Mucosa of descending colon (tissue), 3 donors: ENCODE results near the gene CCDC148. TPM values are rescaled to one million over a fixed set of nuclear protein-coding genes. Genes with fewer than 3 reads are reported as not detected.
"Not testable (repeated sequence)": the region's sequence is repeated elsewhere in the genome, so short reads cannot be mapped to it uniquely, and the experiment has no call there.

Source experiments
- ATAC-seq: fragments of 200-7000 bp; cut with Tn5 transposase; one replicate; pipeline ENCODE4 v1.9.1; 2020; ENCODE audit warnings: mild to moderate bottlenecking, moderate library complexity
- DNase-seq, 3 donors: peaks; one replicate each; pipeline ENCODE4 v3.0.0-alpha.2; 2020
- H3K36me3 ChIP-seq: fragments of 200-600 bp; one replicate; pipeline ENCODE4 v1.8.0; 2021; ENCODE audit warnings: low read depth, mild to moderate bottlenecking
- H3K4me1 ChIP-seq: fragments of 200-600 bp; one replicate; pipeline ENCODE4 v1.8.0; 2021; ENCODE audit warnings: low read depth, mild to moderate bottlenecking
- H3K4me3 ChIP-seq: fragments of 200-600 bp; one replicate; pipeline ENCODE4 v1.8.0; 2021; ENCODE audit warnings: mild to moderate bottlenecking
- H3K9me3 ChIP-seq: fragments of 200-600 bp; one replicate; pipeline ENCODE4 v1.8.0; 2021; ENCODE audit warnings: mild to moderate bottlenecking
- intact Hi-C, 2 donors: fragments of 100-400 bp; cut with DNase I in 1 of 2; cut with micrococcal nuclease in 1 of 2; formaldehyde crosslinking; loops; one replicate each; pipeline versions ENCODE4 v1.11.0 to v1.11.1; 2022; cut with DNase I, micrococcal nuclease
- total RNA-seq, 3 donors: library from RNA; stranded (reverse); fragmentation: NEBNext Ultra II Directional in 2 of 3; extraction: Animal tissue kit (Norgen Biotek cat#: 25700) in 2 of 3; gene quantifications; one replicate each; pipeline versions ENCODE4 v1.2.1 to v1.2.4, GENCODE V29; 2021 to 2023
- TF ChIP-seq, protein P1 (sequence below): fragments of 200-600 bp; IDR thresholded peaks from one replicate; pipeline ENCODE4 v1.8.0; 2022; ENCODE audit warnings: antibody characterized with exemption, mild to moderate bottlenecking
- donor health status: DM: no; HTN: no; CAD: no; lungs with moderate emphysema.
- donor health status: DM: no; HTN: no; CAD: no.
- donor health status: DM: no; HTN: yes; CAD: no.

CCDC148 gene
- total RNA-seq, 3 donors from 2014 or later, result 0.20 to 0.38 TPM; not detected in 1

DNA sequence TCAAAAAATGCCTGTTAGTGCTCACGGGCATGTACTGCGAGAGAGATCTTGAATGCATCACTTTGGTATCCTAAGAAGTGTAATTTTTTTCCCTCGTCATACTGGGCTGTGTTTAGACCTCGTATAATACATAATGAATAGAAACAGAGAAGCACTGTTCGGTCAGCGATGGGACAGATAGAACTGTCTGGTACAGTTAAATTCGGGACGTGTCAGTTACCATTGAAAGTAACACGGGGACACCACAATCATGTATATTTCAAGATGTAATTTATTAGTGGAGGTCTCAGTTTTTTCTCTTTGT lies 2.0 kb upstream of the CCDC148 start:
- DNase-seq, result no peak
- intact Hi-C loops, result loop anchor here in 1 of 2 donors (10.0 kb wide), 1 partner anchor 286 kb away; no protein-coding TSS in a partner anchor
- TF ChIP-seq, protein P1, sequence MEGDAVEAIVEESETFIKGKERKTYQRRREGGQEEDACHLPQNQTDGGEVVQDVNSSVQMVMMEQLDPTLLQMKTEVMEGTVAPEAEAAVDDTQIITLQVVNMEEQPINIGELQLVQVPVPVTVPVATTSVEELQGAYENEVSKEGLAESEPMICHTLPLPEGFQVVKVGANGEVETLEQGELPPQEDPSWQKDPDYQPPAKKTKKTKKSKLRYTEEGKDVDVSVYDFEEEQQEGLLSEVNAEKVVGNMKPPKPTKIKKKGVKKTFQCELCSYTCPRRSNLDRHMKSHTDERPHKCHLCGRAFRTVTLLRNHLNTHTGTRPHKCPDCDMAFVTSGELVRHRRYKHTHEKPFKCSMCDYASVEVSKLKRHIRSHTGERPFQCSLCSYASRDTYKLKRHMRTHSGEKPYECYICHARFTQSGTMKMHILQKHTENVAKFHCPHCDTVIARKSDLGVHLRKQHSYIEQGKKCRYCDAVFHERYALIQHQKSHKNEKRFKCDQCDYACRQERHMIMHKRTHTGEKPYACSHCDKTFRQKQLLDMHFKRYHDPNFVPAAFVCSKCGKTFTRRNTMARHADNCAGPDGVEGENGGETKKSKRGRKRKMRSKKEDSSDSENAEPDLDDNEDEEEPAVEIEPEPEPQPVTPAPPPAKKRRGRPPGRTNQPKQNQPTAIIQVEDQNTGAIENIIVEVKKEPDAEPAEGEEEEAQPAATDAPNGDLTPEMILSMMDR, result no peak
- Histone ChIP-seq H3K36me3 (no peaks in the 10 kb centered on the region), H3K4me3 (no peak overlapping the region), H3K4me1 (peaks cover 12% of the 10 kb centered on the region), H3K9me3 (no peaks in the 10 kb centered on the region)
- no peak for ATAC-seq

DNA sequence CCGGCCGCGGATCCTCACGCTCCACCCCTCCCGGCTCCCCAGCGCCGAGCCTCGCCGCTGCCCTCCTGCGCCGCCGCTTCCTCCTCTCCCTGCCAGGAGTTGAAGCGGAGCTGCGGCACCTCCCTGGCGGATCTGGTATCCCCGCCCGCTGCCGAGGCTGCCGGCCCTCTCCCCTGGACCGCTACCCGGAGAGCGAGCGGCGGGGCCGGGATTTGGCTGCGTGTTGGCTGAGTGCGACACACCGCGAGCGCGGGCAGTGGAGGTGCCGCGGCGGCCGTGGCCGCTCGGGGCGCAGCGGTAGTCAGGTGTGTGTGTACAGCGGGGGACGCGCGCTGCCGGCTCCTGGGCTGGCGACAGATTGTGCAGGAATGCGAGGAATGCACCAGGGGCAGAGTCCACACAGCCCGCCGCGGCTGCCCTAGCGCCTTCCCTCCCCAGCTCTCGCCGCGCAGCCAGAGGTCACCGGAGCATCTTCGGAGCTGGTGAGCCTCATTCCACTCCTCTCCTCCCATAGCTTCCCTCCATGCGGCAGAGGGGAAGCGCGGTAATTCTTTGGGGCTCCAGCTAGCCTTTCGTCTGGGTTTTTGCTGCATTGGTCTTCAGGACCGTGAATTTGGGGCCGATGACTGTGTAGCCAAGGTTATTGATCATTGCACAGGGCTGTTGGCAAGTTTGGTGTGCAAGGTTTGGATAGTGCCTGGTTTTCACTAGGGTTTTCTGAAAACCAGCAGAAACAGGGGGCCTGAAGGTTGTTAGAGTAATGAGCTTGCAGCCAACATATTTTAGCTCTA lies 1.5 kb upstream of the CCDC148 start:
- TF ChIP-seq, protein P1, result no peak
- Histone ChIP-seq H3K9me3 (no peaks in the 10 kb centered on the region), H3K4me1 (peaks cover 12% of the 10 kb centered on the region), H3K36me3 (no peaks in the 10 kb centered on the region), H3K4me3 (peak overlapping the region; percentile 87)
- ATAC-seq (peak; percentile 87), DNase-seq (peak; percentile 81 to 87 (median 87))
- intact Hi-C loops, result loop anchor here in 1 of 2 donors (10.0 kb wide), 1 partner anchor 287 kb away; no protein-coding TSS in a partner anchor

DNA sequence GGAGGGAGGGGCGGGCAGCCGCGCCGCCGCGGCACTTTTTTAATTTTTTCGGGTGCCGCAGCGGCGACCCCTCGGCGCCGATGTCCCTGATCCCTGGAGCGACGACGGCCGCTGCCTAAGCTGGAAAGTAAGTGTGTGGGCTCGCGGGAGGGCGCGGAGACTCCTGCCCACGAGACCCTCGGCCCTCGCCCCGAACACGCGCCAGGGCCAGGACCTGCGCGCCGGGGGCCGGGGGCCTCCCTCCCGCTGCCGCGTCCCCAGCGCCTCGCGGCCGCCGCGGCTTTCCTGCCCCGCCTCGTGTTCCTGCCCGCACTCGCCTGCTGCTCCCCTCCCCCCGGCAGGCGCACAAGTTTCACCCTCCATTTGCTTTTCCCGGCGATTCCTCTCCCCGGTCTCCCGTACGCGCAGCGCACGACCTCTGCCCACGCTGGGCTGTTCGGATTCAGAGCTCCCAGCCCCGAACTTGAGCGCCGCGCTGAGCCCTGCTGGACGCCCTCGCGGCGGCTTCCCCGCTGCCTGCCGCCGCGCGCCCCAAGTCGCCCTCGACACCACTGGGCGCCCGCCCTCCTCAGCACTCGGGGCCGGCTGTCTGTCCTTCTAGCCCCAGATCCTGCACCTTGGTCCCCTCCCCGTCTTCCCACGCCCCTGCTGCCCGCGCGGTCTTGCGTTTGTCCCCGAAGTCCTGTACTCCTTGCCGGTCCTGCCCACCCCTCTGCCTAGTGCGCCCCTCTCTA lies 706 bp upstream of the CCDC148 start:
- Histone ChIP-seq H3K36me3 (no peaks in the 10 kb centered on the region), H3K4me1 (peaks cover 12% of the 10 kb centered on the region), H3K4me3 (peak overlapping the region; percentile 87), H3K9me3 (no peaks in the 10 kb centered on the region)
- TF ChIP-seq, protein P1, result no peak
- intact Hi-C loops, result loop anchor here in 1 of 2 donors (10.0 kb wide), 1 partner anchor 288 kb away; no protein-coding TSS in a partner anchor
- ATAC-seq (peak; percentile 58), DNase-seq (peak; percentile 66 to 79 (median 77))

DNA sequence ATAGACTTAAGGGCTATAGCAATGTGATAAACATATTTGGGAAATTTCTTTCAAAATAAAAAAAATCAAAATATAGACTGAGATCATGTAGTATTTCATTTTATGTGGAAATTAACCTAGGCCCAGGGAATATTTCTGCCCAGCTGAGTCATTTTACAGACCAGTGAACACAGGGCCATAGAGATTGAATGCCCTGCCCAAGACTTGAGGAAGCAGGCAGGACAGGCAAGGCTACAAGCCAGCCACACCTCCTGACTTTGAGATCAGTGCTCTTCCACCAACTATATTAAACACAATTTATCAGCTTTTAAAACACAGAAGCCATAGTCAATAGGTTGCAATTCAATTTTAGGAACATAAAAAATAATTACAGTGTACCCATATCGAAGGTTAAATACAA lies 12.9 kb downstream of the CCDC148 start:
- Histone ChIP-seq H3K36me3 (no peaks in the 10 kb centered on the region), H3K9me3 (no peaks in the 10 kb centered on the region), H3K4me1 (no peaks in the 10 kb centered on the region), H3K4me3 (no peak overlapping the region)
- intact Hi-C loops, result no loop called here
- TF ChIP-seq, protein P1, result no peak
- DNase-seq (no peak), ATAC-seq (peak; percentile 84)

DNA sequence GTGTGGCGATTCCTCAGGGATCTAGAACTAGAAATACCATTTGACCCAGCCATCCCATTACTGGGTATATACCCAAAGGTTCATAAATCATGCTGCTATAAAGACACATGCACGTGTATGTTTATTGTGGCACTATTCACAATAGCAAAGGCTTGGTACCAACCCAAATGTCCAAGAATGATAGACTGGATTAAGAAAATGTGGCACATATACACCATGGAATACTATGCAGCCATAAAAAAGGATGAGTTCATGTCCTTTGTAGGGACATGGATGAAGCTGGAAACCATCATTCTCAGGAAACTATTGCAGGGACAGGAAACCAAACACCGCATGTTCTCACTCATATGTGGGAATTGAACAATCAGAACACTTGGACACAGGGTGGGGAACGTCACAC lies 17.5 kb downstream of the CCDC148 start:
- H3K4me3 ChIP-seq, intact Hi-C loops, DNase-seq, H3K36me3 ChIP-seq, ATAC-seq, H3K4me1 ChIP-seq, H3K9me3 ChIP-seq: not testable (repeated sequence)

DNA sequence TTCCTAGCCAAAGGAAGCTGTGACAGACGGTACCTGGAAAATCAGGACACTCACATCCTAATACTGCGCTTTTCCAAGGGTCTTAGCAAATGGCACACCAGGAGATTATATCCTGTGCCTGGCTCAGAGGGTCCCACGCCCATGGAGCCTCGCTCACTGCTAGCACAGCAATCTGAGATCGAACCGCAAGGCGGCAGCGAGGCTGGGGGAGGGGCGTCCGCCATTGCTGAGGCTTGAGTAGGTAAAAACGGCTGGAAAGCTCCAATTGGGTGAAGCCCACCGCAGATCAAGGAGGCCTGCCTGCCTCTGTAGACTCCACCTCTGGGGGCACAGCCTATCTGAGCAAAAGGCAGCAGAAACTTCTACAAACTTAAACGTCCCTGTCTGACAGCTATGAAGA lies 22.8 kb downstream of the CCDC148 start:
- DNase-seq, H3K4me3 ChIP-seq, H3K9me3 ChIP-seq, H3K36me3 ChIP-seq, ATAC-seq, H3K4me1 ChIP-seq, intact Hi-C loops: not testable (repeated sequence)
